ENCODE results near the gene NBPF8. TPM values are rescaled to one million over a fixed set of nuclear protein-coding genes. Genes with fewer than 3 reads are reported as not detected.

Gene NBPF8, protein sequence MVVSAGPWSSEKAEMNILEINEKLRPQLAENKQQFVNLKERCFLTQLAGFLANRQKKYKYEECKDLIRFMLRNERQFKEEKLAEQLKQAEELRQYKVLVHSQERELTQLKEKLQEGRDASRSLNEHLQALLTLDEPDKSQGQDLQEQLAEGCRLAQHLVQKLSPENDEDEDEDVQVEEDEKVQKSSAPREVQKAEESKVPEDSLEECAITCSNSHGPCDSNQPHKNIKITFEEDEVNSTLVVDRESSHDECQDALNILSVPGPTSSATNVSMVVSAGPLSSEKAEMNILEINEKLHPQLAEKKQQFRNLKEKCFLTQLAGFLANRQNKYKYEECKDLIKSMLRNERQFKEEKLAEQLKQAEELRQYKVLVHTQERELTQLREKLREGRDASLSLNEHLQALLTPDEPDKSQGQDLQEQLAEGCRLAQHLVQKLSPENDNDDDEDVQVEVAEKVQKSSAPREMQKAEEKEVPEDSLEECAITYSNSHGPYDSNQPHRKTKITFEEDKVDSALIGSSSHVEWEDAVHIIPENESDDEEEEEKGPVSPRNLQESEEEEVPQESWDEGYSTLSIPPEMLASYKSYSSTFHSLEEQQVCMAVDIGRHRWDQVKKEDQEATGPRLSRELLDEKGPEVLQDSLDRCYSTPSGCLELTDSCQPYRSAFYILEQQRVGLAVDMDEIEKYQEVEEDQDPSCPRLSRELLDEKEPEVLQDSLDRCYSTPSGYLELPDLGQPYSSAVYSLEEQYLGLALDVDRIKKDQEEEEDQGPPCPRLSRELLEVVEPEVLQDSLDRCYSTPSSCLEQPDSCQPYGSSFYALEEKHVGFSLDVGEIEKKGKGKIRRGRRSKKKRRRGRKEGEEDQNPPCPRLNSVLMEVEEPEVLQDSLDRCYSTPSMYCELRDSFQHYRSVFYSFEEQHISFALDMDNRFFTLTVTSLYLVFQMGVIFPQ
- total RNA-seq: 18.1 and 21.7 TPM in 2 replicates

DNA sequence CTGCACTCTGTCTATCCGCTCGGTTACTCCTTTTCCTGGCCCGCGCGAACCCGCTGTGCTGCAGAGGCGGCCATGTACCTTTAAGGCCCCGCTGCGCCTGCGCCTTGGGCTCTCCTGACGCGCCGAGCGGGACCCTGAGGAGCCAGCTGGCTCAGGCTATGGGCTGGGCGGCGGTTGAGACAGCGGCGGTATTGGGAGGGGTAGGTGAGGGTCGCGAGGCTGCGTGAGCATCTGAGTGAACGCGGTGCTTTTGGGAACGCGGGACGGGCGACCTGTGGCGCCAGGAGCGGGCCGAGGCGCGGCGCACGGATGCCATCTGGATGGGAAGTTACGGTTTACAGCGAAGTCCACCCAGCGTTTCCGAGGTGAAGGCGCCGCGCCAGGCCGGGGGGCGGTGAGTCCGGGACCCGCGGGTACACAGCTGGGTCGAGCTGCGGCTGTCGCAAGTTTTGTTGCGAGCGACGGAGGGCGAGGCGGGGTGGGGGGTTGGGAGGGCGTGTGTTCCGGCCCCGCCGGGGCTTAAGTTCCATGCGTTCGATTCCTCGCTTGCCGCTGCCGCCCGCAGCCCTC lies at the start of gene NBPF8:
Gene NBPF8, plus strand, starts transcription at position 125 of the 570 bp plus-strand sequence. CDS start 21,488 bp downstream, outside the sequence.

Other genes starting within 250 kb of the NBPF8 start
- 49.0 and 68.2 TPM in 2 replicates for gene SEC22B, start 238.5 kb upstream of the NBPF8 start, total RNA-seq

Data from uterine smooth muscle cell (primary cell).